Large intestine (tissue), 3 donors: ENCODE data around the gene CD7. TPM values are rescaled to one million over a fixed set of nuclear protein-coding genes. Genes with fewer than 3 reads are reported as not detected.

ENCODE experiments used
- DNase-seq, 2 donors: peaks; one replicate each; pipeline versions ENCODE4 v3.0.0 to v3.0.0-alpha.2; 2013
- H3K27ac ChIP-seq: one replicate; pipeline ENCODE4 v1.5.1; 2013; ENCODE audit warnings: low read length
- H3K27me3 ChIP-seq: 2 replicates; pipeline ENCODE4 v1.6.1; 2013; ENCODE audit warnings: low read length; ENCODE audit not compliant: control insufficient read depth, insufficient read depth
- H3K36me3 ChIP-seq: 2 replicates; pipeline ENCODE4 v1.6.1; 2013; ENCODE audit warnings: low read length; ENCODE audit not compliant: control insufficient read depth, insufficient read depth
- H3K4me1 ChIP-seq: one replicate; pipeline ENCODE4 v1.6.1; 2013; ENCODE audit warnings: low read length; ENCODE audit not compliant: control insufficient read depth, insufficient read depth
- H3K4me3 ChIP-seq: one replicate; pipeline ENCODE4 v1.5.1; 2013; ENCODE audit warnings: low read length
- H3K9me3 ChIP-seq: one replicate; pipeline ENCODE4 v1.6.1; 2013; ENCODE audit warnings: mild to moderate bottlenecking, low read depth, low read length, moderate library complexity; ENCODE audit not compliant: control insufficient read depth
- WGBS: methylation state at CpG from one replicate; pipeline ENCODE4 v1.1.5; 2013; ENCODE audit warnings: low lambda C conversion rate; ENCODE audit not compliant: insufficient coverage; 5-methylcytosine and 5-hydroxymethylcytosine counted together
- polyA plus RNA-seq: library from polyadenylated mRNA; unstranded; fragments of 120-200 nt; gene quantifications from one replicate; pipeline ENCODE4 v1.2.1, GENCODE V29; 2013

Gene CD7
- polyA plus RNA-seq, 1 donor = 8.6 TPM

- H3K4me1 ChIP-seq = peaks cover 48% of the 10 kb centered on the region
These were observed 16.0 kb downstream of the CD7 start for GRCh38 chr17:82301300-82301915.

GRCh38 chr17:82300707-82301270, 16.6 kb downstream of the CD7 start:
- Histone ChIP-seq H3K36me3 (no peaks in the 10 kb centered on the region), H3K27me3 (no peaks in the 10 kb centered on the region), H3K4me3 (no peak overlapping the region), H3K27ac (no peak overlapping the region), H3K4me1 (peaks cover 51% of the 10 kb centered on the region), H3K9me3 (peaks cover 7% of the 10 kb centered on the region)
- no CpG with 5 or more reads among the region's 21 CpGs for WGBS
- peak in 1 of 2 donors; percentile 32 for DNase-seq

More at GRCh38 chr17:82301300-82301915, 16.0 kb downstream of the CD7 start:
- Histone ChIP-seq H3K4me3 (no peak overlapping the region), H3K9me3 (peaks cover 7% of the 10 kb centered on the region), H3K36me3 (no peaks in the 10 kb centered on the region), H3K27me3 (no peaks in the 10 kb centered on the region), H3K27ac (no peak overlapping the region)
- no peak for DNase-seq
- WGBS = no CpG with 5 or more reads among the region's 12 CpGs

- Histone ChIP-seq H3K27me3 (no peaks in the 10 kb centered on the region), H3K9me3 (peaks cover 7% of the 10 kb centered on the region), H3K4me1 (peaks cover 50% of the 10 kb centered on the region), H3K27ac (no peak overlapping the region), H3K4me3 (no peak overlapping the region), H3K36me3 (no peaks in the 10 kb centered on the region)
- no CpG with 5 or more reads among the region's 13 CpGs for WGBS
- DNase-seq = no peak
These were observed 17.2 kb downstream of the CD7 start for GRCh38 chr17:82300228-82300627.

GRCh38 chr17:82299452-82299851, 18.0 kb downstream of the CD7 start:
- DNase-seq = no peak
- Histone ChIP-seq H3K4me3 (no peak overlapping the region), H3K9me3 (peaks cover 7% of the 10 kb centered on the region), H3K27me3 (no peaks in the 10 kb centered on the region), H3K27ac (no peak overlapping the region), H3K4me1 (peaks cover 50% of the 10 kb centered on the region), H3K36me3 (no peaks in the 10 kb centered on the region)
- no CpG with 5 or more reads among the region's 10 CpGs for WGBS

GRCh38 chr17:82298538-82299421, 18.6 kb downstream of the CD7 start:
- peak overlapping the region; percentile 41 for H3K27ac ChIP-seq
- H3K4me1 ChIP-seq = peaks cover 51% of the 10 kb centered on the region
- WGBS = no CpG with 5 or more reads among the region's 27 CpGs
- H3K36me3 ChIP-seq = no peaks in the 10 kb centered on the region
- no peaks in the 10 kb centered on the region for H3K27me3 ChIP-seq
- peaks cover 7% of the 10 kb centered on the region for H3K9me3 ChIP-seq
- H3K4me3 ChIP-seq = no peak overlapping the region
- no peak for DNase-seq

- Histone ChIP-seq H3K27me3 (no peaks in the 10 kb centered on the region), H3K27ac (peak overlapping the region; percentile 41), H3K4me3 (peak overlapping the region; percentile 16), H3K4me1 (peaks cover 46% of the 10 kb centered on the region), H3K9me3 (peaks cover 7% of the 10 kb centered on the region), H3K36me3 (no peaks in the 10 kb centered on the region)
- no CpG with 5 or more reads among the region's 36 CpGs for WGBS
- DNase-seq = peak; percentile 68 to 70
These were observed 19.5 kb downstream of the CD7 start for GRCh38 chr17:82297714-82298537.

- no peak overlapping the region for H3K4me3 ChIP-seq
- peaks cover 3% of the 10 kb centered on the region for H3K9me3 ChIP-seq
- no peaks in the 10 kb centered on the region for H3K27me3 ChIP-seq
- H3K4me1 ChIP-seq = peaks cover 45% of the 10 kb centered on the region
- no peak for DNase-seq
- WGBS = 95% methylated on average over 4 of the region's 19 CpGs
- H3K36me3 ChIP-seq = no peaks in the 10 kb centered on the region
- peak overlapping the region; percentile 30 for H3K27ac ChIP-seq
These were observed 20.1 kb downstream of the CD7 start for GRCh38 chr17:82297280-82297713.

GRCh38 chr17:82296511-82297279, 20.7 kb downstream of the CD7 start:
- DNase-seq = no peak
- Histone ChIP-seq H3K27me3 (no peaks in the 10 kb centered on the region), H3K4me1 (peaks cover 45% of the 10 kb centered on the region), H3K27ac (no peak overlapping the region), H3K4me3 (no peak overlapping the region), H3K9me3 (peaks cover 4% of the 10 kb centered on the region), H3K36me3 (no peaks in the 10 kb centered on the region)
- no CpG with 5 or more reads among the region's 7 CpGs for WGBS

- WGBS = no CpG with 5 or more reads among the region's 4 CpGs
- H3K4me3 ChIP-seq = no peak overlapping the region
- H3K9me3 ChIP-seq = peaks cover 6% of the 10 kb centered on the region
- DNase-seq = no peak
- no peaks in the 10 kb centered on the region for H3K36me3 ChIP-seq
- peaks cover 45% of the 10 kb centered on the region for H3K4me1 ChIP-seq
- H3K27me3 ChIP-seq = no peaks in the 10 kb centered on the region
- peak overlapping the region; percentile 54 for H3K27ac ChIP-seq
These were observed 22.0 kb downstream of the CD7 start for GRCh38 chr17:82295472-82295814.
